HG02973 (cell line): ENCODE data around the gene PARD3B.

Experiments used
- ATAC-seq: cut with Tn5 transposase; IDR thresholded peaks from one replicate; pipeline ENCODE4 v1.9.1; 2021; ENCODE audit warnings: moderate library complexity; ENCODE audit not compliant: unreplicated experiment

The PARD3B gene

DNA sequence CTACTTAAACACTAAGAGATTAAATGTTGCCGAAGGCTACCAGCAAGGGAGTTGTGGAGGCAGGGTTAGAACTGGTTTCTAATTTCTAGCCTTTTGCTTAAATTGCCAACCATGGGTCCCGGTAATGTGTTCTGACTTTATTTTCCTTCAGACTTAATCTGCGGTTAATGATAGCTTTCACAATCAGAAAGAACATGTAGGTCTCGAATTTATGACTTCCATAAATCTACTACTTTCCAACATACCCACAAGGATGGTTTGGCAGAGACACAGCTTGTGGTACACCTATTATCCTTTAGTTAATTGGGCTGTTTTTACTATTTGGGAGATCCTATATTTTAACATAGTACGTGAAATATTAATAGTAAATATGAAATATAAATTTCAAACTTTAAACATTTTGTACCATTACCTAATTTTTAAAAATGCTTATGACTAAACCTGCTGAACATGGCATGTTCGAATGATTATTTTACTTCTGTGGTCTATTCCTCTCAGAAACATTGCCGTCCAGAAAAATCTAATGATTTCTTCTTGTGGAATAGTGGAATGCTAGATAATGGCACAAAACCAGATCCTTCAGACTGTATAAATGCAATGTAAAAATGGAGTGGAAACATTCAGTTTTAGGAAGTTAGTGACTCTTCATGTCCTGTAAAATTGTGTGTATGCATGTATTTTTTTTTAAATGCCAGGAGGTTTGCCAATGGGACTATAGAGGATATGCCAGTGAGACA is 41.3 kb downstream of the PARD3B start:
- ATAC-seq: no peak

DNA sequence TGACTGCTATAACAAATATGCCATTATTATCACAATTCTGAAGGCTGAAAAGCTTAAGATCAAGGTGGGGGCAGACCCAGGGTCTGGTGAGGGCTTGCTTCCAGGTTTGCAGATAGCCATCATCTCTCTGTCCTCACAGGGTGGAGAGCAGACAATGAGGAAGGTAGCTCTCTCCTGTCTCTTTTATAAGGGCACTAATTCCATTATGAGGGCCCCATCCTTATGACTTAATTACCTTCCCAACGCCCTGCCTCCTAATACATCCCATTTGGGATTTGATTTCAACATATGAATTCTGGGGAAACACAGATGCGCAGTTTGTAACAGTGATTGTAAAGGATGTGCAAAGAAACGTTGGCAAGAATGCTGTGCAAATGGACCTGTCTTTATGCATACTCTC is 44.8 kb downstream of the PARD3B start:
- ATAC-seq: no peak

DNA sequence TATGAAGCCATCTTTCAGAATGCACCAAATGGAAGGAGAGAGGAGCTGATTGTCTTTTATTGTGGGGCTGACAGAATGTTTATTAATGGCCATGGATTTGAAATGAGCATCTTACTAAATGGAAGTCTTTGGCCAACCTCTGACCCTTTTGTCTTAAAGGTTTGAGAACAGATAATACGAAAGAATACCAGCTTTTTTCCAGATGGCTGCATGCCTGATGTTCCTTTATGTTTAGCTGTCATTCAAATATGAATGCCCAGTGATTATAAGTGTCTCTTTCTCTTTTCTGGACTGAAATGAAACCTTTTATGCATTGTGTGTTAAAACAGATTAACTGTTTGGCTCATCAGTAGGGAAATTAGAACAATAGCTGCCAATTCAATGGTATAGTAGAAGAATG is 46.0 kb downstream of the PARD3B start:
- no peak for ATAC-seq

DNA sequence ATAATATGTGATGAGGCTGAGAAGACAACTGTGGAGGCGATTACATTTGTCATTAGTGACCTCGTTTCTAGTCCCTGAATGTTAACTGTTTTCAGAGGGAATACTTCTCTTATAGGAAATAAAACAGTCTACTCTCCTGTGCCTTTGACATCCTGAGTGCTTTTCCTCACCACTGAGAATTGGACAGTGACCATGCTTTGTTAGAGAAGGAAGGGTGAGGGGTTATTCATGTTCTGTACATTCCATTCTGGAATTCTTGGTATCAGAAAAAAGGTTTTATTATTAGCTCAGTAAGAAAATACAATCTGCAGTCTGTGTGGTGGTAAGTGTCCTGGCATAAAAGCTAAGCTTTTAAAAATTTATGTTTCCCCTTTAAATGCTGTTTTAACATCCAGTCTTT is 58.8 kb downstream of the PARD3B start:
- ATAC-seq: no peak

DNA sequence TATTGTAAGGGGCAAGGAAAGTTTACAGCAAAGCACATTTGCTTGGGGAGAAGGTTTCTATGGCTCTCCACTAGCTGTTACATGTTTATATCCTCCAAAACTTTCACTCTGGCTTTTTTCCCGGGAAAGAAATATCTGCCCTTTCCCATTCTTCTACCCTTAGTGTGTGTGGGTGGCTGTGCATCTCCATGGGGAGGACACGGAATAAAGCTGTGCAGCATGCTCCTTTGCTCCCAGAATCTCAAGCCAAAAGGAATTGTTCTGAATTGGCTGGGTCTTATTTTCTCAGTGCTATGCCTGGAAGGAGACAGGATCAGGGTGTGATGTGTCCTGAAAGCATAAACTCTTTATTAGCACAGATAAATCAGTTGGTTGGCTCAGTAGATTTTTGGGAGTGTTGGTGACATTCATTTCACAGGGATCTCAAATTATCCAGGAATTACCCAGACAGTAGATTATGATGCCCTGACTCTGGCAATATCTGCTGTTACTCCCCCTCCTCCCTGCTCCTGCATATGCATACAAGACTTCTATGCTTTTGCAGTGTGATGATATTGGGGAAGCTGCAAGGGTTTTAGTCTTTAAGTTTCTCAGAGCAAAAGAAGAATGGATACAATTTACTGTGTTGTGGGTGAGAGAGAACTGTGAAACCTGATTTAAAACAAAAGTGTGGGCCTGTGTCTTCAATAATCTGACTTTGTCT is 63.1 kb downstream of the PARD3B start:
- no peak for ATAC-seq

DNA sequence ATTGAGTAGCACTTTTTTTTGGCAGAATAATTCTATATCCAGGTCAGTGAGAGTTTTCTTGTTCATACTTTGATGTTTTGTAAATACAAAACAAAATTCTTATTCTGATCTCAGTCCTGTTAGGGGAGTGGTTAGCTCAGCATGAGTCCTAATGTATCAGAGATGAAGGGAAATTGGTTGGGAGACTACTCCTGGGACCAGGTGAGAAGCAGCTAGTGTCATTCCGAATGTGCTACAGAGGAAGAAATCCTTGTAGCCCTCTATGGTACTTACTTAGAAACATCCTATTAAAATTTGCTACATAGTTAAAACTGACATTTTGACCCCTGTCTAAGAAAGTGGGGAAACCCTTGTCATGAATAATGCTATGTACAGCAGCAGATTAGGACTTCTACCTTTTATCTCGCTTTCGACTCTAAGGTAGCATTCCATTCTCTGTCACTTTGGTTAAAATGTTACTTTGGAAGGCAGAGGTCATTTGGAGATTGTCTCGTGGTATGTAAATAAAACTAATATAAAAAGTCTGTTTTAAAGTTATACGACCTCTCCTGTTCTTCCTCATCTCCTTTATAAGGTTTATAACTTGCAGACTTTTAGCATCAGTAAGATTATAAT is 65.8 kb downstream of the PARD3B start:
- no peak for ATAC-seq

DNA sequence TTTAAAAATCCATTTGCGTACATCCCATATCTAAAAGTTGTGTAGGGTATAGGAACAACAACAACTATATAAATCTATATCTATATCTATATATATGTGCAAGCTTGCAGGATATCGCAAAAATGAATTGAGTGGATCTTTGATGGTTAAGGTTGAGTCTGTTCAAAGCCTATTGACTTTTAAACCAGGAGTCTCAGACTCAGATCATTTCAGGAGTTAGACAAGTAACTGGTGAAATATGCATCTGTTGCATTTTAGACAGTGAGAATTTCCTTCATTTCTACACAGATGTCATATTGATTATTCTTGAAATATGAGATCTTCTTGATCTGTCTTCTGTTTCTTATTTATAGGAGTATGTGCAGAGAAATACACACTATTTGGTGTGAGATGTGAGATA is 66.5 kb downstream of the PARD3B start:
- ATAC-seq: no peak

DNA sequence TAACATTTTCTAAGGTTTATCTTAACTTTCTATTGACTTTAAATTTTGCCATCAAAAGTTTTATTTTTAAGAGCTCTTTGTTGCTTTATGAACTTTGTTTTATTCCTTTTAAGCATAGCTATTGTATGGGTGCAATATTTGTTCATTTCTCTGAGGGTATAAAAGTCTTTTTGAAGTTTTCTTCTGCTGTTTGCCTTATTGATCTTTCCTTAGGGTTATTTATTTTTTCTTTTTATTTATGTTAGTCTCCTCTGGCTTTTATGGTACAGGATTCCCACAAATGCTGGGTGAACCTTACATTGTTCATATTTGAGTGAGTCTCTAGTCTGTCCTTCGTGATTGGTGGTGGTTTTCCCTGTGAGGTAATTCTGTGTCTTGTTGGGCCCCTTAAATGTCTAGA is 68.4 kb downstream of the PARD3B start:
- no peak for ATAC-seq

DNA sequence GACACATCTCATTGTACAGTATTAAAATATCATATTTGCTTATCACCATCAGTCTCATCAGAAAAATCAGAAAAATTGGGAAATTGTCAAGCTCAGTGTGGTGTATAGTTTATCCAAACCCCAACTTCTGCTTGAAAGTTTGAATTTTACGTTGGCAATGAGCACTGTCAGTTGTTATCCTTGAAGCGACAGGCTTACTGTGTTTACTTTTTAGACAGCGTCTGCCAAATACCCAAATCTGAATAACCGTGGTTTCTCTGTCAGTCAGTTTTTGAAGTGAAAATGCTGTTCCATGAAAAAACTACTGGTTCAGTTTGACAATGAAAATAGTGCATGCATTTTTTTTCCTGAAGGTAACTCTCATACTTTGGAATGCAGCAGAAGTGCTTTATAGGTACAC is 70.2 kb downstream of the PARD3B start:
- no peak for ATAC-seq

DNA sequence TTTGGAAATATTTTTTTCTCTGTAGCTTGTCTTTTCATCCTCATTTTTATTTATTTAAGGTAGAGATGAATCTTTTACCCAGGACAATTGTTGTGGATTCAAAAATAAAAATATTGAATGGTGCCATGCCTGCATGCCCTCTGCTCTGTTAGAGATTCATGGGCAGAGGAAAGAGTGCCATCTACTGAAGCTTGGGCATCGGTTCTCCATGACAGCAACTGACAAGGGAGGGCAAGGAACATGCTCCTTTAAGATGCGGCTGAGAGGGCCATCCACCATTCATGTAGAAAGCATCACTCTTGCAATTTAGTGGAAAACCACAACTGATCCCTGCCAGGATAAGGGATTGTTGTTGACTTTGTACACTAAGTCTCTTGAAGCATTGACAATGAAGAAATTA is 79.9 kb downstream of the PARD3B start:
- ATAC-seq: no peak

DNA sequence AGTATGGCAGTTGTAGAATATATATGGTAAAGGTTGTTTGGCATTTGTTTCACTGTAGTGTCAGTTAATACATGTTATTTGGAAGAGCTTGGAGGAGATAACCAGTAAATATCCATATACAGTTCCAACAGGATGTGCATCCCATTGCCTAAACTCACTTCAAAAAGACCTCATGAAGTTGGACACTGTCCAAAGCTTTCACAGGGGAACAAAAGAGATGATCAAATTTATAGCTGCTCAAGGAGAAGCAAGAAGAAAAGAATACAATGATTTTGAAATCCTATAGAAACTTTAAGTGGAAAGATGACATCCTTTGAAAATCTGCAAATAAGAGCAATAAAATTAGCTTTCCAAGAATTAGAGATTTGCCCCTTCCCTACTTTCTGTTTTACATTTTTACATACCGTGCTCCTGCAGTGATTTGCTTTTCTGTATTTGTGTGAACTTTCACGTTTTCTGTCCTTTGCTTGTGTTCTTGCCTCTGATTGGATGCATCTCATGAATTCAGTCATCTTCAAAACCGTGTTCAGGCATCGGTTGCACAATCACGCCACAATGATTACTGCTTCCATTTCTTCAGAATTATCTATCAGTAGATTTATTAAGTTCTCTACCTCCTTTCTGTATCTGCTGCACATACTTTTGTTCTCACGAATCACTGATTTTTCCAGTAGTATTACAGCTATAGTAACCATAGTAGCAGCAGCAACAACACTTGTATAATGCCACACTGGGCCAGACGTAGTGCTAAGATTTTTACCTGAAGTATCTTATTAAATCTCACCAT is 83.8 kb downstream of the PARD3B start:
- no peak for ATAC-seq

DNA sequence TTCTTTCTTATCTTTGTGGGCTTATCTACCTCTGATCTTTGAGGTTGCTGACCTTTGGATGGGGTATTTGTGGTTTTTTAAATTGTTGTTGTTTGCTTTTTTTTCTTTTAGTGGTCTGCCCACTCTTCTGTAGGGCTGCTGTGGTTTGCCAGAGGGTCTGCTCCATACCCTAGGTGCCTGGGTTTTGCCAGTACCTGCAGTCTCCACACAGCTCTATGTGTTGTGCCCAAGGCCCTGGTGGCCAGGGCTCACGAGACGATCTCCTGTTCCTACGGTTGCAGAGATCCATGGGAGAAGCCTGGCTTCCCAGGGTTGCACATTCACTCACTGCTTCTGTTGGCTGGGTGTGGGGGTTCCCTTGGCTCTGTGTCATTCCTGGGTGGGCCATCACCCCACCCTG is 87.1 kb downstream of the PARD3B start:
- ATAC-seq: no peak

DNA sequence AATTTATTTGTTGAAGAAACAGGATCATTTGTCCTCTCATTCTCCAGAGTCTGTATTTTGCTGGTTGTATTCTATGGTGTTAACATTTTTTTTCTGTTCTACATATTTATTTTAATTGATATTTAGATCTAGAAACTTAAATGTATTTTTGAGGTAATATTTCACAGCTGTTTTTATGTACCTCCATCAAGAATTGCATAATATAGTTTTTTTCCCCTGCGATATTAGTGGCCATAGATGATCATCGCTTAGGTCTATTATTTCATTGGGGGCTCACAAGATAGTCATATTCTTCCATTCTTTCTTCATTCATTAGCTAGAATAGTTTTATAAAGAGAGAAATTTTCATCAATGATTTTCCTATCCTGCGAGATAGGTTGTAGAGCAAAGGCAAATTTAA is 89.3 kb downstream of the PARD3B start:
- ATAC-seq: no peak

DNA sequence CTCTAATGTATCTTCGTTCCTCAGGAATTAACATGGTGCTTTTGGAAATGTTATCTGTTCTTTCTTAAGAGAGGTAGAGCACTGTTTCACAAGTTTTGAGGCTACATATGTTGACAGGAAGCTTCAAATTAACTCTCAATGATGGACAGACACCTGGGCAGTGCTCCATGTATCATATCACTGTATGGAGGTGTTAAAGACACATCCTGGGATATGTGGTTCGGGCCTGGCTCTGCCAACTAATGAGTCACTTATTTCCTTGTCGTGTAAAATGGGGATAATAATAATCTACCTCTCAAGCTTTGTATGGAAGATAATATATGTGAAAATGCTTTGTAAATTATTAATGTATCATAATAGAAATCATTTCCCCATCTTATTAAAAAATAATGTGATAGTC is 90.2 kb downstream of the PARD3B start:
- ATAC-seq: no peak

DNA sequence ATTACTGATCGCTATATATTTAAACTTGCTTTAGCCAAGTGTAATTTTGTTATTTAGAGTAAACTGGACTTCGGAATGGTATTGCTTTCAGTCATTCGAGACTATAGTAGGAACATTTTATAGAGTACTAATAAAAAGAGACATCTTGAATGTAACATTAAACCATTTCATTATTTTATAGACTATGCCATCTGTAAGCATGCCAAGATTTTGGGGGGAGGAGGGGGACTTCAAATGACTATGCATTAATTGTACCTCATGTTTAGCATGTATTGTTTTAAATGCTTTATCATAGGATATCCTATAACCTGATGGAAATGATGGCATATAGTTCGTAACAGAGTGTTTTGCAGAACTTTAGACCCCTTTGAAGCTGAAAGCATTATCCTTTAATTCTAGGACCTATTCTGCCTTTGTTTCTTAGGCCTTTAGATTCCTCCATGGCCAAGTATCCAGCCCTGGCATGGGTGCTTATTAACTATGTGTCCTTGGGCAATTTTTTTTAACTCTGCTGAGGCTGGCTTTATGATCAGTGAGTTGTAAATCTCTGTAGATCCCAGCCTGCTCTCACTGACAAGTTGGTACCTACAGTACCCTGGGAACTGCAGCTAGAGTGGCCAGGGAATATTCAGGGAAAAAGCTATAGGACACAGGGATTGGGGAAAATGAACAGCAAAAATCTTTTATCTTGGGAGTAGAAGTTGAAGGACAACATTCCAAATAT is 93.4 kb downstream of the PARD3B start:
- no peak for ATAC-seq

DNA sequence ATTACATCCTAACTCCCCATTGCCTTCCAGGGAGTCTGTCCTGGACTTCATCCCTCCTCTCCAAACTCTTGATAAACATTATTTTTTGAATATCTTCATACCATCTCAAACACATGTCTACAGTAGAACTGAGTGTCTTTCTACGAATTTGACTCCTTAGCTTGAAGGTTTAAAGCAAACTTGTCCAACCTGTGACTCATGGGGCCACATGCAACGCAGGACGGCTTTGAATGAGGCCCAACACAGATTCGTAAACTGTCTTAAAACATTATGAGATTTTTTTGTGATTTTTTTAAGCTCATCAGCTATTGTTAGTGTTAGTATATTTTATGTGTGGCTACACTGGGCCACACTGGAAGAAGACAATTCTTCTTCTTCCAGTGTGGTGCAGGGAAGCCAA is 98.1 kb downstream of the PARD3B start:
- ATAC-seq: no peak

DNA sequence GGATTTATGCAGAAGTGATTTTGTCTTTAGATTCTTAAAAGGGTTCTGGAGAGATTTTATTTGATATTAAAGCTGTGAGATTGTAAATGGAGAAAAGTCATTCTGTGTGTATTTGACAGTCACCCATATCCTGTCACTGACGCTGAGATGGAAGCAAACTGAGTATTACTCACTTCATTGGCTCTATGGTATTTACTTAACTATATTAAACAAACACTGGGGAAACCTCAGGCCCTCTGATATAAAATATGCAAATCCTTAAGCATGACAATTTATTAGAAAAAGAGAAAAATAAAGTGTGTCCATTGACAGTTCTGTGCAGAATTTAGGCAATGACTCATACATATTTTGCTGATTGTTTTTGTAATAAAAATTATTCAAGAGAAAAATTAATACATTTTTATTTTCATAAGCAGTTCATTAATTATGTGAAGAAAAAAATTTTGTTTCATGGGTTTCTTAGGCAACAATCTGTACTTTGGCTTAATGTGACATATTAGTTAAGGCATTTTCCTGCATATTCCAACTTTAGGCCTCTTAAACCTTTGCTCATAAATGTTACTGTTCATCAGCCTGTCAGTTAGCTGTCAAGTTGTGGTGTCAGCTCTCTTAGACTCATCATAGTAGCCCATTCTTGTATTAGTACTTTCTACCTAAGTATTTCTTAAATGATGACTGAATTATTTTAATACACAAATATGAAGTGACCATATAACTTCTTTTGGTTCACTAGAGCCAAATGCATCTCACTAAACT is 99.9 kb downstream of the PARD3B start:
- no peak for ATAC-seq

DNA sequence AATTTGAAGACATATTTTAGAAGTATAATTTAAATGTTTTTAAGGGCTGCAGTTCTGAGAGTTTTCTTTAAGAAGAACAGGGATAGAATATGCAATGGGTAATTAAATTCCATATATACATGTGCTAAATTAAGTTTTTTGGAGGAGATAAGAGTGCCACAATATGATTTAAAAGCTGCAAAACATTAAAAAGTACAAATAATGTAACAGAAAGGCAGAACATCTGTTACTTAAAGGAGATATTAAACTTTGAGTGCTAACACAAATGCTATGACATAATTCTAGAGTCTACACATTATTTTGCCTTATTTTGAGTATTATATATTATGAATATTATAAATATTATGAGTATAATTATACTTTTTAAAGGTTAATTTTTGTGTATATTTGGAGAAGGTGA is 102.4 kb downstream of the PARD3B start:
- ATAC-seq: no peak

DNA sequence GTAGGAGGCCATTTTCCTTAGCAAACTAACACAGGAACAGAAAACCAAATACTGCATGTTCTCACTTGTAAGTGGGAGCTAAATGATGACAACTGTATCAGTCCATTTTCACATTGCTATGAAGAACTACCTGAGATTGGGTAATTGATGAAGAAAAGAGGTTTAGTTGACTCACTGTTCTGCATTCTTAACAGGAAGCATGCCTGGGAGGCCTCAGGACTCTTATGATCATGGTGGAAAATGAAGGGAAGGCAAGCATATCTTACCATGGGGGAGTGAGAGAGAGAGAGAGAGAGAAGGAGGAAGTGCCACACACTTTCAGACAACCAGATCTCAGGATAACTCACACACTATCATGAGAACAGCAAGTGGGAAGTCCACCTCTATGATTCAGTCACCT is 105.3 kb downstream of the PARD3B start:
- no peak for ATAC-seq

DNA sequence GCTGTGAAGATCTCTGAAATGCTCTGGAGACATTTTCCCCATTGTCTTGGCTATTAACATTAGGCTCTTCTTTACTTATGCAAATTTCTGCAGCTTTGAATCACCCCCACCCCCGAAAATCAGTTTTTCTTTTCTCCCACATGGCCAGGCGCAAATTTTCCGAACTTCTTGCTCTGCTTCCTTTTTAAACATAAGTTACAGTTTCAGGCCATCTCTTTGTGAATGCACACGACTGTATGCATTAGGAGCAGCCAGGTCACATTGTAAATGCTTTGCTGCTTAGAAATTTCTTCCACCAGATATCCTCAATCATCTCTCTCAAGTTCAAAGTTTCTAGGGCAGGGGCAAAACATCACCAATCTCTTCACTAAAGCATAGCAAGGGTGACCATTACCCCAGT is 106.8 kb downstream of the PARD3B start:
- no peak for ATAC-seq
